ENCODE data around the gene B4GALNT2.
"Not testable (repeated sequence)": the region's sequence is repeated elsewhere in the genome, so short reads cannot be mapped to it uniquely, and the experiment has no call there.

B4GALNT2 gene, protein sequence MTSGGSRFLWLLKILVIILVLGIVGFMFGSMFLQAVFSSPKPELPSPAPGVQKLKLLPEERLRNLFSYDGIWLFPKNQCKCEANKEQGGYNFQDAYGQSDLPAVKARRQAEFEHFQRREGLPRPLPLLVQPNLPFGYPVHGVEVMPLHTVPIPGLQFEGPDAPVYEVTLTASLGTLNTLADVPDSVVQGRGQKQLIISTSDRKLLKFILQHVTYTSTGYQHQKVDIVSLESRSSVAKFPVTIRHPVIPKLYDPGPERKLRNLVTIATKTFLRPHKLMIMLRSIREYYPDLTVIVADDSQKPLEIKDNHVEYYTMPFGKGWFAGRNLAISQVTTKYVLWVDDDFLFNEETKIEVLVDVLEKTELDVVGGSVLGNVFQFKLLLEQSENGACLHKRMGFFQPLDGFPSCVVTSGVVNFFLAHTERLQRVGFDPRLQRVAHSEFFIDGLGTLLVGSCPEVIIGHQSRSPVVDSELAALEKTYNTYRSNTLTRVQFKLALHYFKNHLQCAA

GRCh38 chr17:49132699-49133364 lies at the start of gene B4GALNT2:
Gene B4GALNT2 (plus strand): TSS chr17:49132769. CDS start chr17:49132793, 24 bp downstream.
- no peak for DNase-seq (ENCODE audit: low read depth)

GRCh38 chr17:49085046-49085445 lies 47.5 kb upstream of the B4GALNT2 start:
- DNase-seq (ENCODE audit: low read depth): not testable (repeated sequence)

DNA sequence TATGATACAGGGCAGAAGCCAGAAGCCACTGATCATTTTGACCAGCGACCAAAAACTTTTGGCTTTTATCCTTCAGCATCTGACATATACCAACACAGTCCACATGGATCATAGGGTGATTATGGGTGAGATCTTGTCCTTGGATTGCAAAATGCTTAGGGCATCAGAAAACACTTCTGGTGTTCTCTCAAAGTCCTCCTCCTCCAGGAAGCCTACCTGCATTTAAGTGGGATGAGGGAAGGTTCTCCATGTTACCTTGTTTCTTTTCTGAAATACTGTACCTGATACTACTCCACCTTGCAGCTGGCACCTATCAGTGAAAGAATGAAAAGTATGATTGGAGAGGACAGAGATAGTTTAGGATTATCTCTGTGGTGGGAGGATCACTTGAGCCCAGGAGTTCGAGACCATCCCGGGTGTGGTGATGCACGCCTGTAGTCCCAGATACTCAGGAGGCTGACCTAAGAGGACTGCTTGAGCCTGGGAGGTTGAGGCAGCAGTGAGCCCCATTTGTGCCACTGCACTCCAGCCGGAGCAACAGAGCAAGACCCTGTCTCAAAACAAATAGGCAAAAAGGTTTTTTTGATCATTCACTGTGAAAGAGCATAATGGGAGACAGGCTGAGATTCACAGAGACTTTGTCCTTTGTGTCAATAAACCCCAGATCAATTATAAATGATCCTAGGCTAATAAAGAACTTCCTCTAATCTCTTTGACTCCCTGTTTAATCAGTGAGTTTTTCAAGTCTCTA lies 46.8 kb upstream of the B4GALNT2 start:
- no peak for DNase-seq (ENCODE audit: low read depth)

DNA sequence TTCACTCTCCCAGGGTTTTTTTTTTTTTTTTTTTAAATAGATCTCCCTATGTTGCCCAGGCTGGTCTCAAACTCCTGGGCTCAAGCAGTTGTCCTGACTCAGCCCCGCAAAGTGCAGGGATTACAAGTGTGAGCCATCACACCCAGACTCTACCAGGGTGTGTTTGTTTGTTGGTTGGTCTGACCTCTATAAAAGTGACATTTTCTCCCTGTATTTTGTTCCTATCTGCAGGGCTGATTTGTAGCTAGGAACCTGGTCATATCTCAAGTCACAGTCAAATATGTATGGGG lies 46.3 kb upstream of the B4GALNT2 start:
- DNase-seq (ENCODE audit: low read depth): no peak

DNA sequence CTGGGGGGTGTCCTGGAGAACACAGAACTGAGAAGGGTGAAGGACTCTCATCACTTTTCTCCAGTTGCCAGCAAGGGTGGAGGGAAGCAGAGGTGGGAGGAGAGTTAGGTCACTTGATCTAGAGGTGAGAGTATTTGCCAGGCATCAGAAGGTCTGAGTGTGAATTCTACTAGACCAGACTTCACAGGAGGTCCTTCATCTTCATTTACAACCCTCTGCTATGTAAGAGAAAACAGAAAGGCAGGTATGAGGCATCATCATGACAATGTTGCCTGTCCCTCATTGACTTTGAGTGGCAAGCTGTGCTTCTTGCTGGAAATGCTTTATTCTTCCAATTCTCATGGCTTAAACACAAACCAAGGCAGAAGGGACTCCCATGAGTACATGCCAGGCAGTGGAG lies 45.9 kb upstream of the B4GALNT2 start:
- DNase-seq (ENCODE audit: low read depth): no peak

GRCh38 chr17:49089094-49089493 lies 43.5 kb upstream of the B4GALNT2 start:
- no peak for DNase-seq (ENCODE audit: low read depth)

- no peak for DNase-seq (ENCODE audit: low read depth)
Measured at GRCh38 chr17:49090878-49091594, 41.5 kb upstream of the B4GALNT2 start.

GRCh38 chr17:49093131-49093530 lies 39.4 kb upstream of the B4GALNT2 start:
- no peak for DNase-seq (ENCODE audit: low read depth)

DNA sequence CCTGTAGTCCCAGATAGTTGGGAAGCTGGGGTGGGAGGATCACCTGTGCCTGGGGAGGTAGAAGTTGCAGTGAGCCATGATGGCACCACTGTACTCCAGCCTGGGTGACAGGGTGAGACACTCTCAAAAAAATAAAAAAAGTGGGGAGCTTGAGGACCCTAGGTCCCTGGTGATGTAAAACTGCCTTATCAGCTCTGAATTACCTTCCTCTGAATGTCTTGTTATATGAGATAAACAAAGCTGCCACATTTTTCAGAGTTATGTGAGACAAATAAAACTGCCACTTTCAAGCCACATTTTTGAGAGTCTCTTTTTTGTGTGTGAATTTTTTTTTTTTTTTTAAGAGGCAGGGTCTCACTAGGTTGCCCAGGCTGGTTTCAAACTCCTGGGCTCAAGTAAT lies 32.0 kb upstream of the B4GALNT2 start:
- no peak for DNase-seq (ENCODE audit: low read depth)

GRCh38 chr17:49101054-49101534 lies 31.5 kb upstream of the B4GALNT2 start:
- no peak for DNase-seq (ENCODE audit: low read depth)

DNA sequence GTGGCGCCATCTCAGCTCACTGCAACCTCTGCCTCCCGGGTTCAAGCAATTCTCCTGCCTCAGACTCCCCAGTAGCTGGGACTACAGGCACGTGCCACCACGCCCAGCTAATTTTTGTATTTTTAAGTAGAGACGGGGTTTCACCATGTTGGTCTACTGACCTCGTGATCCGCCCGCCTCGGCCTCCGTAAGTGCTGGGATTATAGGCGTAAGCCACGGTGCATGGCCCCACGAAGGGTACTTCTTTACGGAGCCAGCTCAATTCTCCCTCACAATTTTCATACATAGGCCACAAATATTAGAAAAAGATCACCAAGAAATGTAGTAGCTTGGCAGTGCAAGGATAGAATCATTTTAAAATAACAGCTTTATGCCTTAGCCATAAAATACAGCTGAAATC lies 29.2 kb upstream of the B4GALNT2 start:
- DNase-seq (ENCODE audit: low read depth): not testable (repeated sequence)

DNA sequence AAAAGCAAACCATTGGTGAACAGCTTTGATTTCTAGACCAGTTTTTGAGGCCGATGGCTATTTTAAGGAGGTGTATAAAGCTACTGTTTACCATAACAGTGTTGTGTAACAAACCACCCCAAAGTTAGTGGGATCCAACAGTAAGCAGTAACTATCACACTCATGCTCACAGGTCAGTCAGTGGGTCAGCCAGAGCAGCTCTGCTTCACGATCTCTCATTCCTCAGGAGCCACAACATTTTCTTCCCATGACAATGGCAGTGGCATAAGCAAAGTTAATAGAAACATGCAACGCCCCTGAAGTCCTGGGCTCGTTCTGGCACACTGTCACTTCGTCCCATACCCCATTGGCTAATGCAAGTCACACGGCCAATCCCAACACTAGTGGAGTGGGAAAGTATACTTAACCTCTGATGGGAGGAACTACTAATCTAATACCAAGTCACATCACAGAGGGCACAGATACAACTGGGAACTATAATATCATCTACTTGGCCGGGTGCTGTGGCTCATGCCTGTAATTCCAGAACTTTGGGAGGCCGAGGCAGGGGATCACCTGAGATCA lies 28.0 kb upstream of the B4GALNT2 start:
- no peak for DNase-seq (ENCODE audit: low read depth)

GRCh38 chr17:49106321-49107210 lies 26.0 kb upstream of the B4GALNT2 start:
- DNase-seq (ENCODE audit: low read depth): no peak

DNA sequence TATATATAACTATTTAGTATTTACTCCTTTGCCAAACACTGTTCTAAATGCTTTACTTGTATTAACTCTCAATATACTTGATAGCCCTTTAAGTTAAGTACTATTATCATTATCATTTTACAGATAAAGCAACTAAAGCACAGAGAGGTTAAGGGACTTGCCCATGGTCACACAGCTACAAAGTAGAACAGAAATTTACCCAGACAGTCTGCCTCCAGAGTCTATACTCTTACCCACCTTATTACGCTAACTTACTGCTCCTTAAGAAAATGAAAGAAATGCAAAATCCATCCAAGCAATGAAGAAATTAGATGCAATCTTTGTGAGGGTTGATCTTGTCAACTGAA lies 25.4 kb upstream of the B4GALNT2 start:
- no peak for DNase-seq (ENCODE audit: low read depth)

GRCh38 chr17:49108318-49108717 lies 24.3 kb upstream of the B4GALNT2 start:
- no peak for DNase-seq (ENCODE audit: low read depth)

DNA sequence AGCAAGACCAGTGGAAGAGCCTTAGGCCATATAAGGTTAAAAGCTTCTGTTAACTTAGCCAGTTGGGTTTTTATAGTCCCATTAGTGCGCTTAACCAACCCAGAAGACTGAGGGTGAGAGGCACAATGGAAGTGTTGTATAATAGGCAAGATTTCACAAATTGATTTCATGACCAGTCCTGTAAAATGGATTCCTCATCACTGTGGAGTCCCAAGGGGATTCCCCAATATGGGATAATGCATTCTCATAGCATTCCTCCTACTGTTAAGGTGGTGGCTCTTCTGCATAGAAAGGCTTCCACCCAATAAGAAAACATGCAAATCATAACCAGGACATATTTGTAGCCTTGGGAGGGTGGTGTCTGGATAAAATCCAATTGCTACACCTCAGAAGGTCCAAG lies 22.1 kb upstream of the B4GALNT2 start:
- no peak for DNase-seq (ENCODE audit: low read depth)

GRCh38 chr17:49111934-49112333 lies 20.6 kb upstream of the B4GALNT2 start:
- no peak for DNase-seq (ENCODE audit: low read depth)

- DNase-seq (ENCODE audit: low read depth): no peak
Measured at GRCh38 chr17:49112936-49113335, 19.6 kb upstream of the B4GALNT2 start.

DNA sequence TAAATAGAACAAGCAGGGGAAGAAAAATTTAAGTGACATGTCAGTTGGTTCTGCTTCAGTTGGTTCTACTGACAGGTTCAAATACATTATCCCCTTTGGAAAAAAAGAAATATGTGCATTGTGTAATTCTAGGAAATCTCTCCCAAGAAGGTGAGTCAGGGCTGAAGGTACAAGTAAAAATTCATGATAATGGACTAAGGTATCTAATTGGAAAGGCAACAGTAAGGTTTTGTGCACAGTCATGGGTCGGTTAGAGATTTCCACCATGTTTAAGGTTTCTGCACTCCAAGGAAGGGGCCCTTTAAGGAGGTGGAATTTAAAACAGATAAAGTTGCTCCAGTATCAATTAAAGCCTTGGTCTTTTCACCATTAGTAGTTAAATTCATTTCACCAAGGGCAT lies 17.9 kb upstream of the B4GALNT2 start:
- no peak for DNase-seq (ENCODE audit: low read depth)

GRCh38 chr17:49117587-49118230 lies 14.9 kb upstream of the B4GALNT2 start:
- no peak for DNase-seq (ENCODE audit: low read depth)
